ENCODE data around the gene ARID1B.

The ARID1B gene

GRCh38 chr6:156782691-156783320 lies 5.6 kb downstream of the ARID1B start:
- DNase-seq (ENCODE audit: extremely low read depth, low read depth): no peak

GRCh38 chr6:156783958-156784357 lies 6.8 kb downstream of the ARID1B start:
- no peak overlapping the region for H3K4me3 ChIP-seq (replicated peaks; ENCODE audit: low read depth, low read length)
- no peak for DNase-seq (ENCODE audit: extremely low read depth, low read depth)

More at GRCh38 chr6:156782691-156783320, 5.6 kb downstream of the ARID1B start:
- TF ChIP-seq CTCF (IDR thresholded peaks at IDR 0.05; ENCODE audit: low read depth, low read length, missing control alignments): no peak
- peak overlapping the region; percentile 92 for H3K4me3 ChIP-seq (replicated peaks; ENCODE audit: low read depth, low read length)

GRCh38 chr6:156786652-156787051 lies 9.5 kb downstream of the ARID1B start:
- no peak for TF ChIP-seq CTCF (IDR thresholded peaks at IDR 0.05; ENCODE audit: low read depth, low read length, missing control alignments)
- no peak overlapping the region for H3K4me3 ChIP-seq (replicated peaks; ENCODE audit: low read depth, low read length)
- no peak for DNase-seq (ENCODE audit: extremely low read depth, low read depth)

More at GRCh38 chr6:156783958-156784357, 6.8 kb downstream of the ARID1B start:
- TF ChIP-seq CTCF (IDR thresholded peaks at IDR 0.05; ENCODE audit: low read depth, low read length, missing control alignments): no peak

GRCh38 chr6:156787569-156788492 lies 10.7 kb downstream of the ARID1B start:
- no peak overlapping the region for H3K4me3 ChIP-seq (replicated peaks; ENCODE audit: low read depth, low read length)
- no peak for DNase-seq (ENCODE audit: extremely low read depth, low read depth)
- TF ChIP-seq CTCF (IDR thresholded peaks at IDR 0.05; ENCODE audit: low read depth, low read length, missing control alignments): no peak

- no peak overlapping the region for H3K4me3 ChIP-seq (replicated peaks; ENCODE audit: low read depth, low read length)
- TF ChIP-seq CTCF (IDR thresholded peaks at IDR 0.05; ENCODE audit: low read depth, low read length, missing control alignments): no peak
These were observed 12.1 kb downstream of the ARID1B start for GRCh38 chr6:156789081-156789943.

GRCh38 chr6:156790711-156791319 lies 13.6 kb downstream of the ARID1B start:
- no peak for TF ChIP-seq CTCF (IDR thresholded peaks at IDR 0.05; ENCODE audit: low read depth, low read length, missing control alignments)
- no peak for DNase-seq (ENCODE audit: extremely low read depth, low read depth)
- H3K4me3 ChIP-seq (replicated peaks; ENCODE audit: low read depth, low read length): no peak overlapping the region

More at GRCh38 chr6:156789081-156789943, 12.1 kb downstream of the ARID1B start:
- no peak for DNase-seq (ENCODE audit: extremely low read depth, low read depth)
